ENCODE results near the gene ACP1.

DNA sequence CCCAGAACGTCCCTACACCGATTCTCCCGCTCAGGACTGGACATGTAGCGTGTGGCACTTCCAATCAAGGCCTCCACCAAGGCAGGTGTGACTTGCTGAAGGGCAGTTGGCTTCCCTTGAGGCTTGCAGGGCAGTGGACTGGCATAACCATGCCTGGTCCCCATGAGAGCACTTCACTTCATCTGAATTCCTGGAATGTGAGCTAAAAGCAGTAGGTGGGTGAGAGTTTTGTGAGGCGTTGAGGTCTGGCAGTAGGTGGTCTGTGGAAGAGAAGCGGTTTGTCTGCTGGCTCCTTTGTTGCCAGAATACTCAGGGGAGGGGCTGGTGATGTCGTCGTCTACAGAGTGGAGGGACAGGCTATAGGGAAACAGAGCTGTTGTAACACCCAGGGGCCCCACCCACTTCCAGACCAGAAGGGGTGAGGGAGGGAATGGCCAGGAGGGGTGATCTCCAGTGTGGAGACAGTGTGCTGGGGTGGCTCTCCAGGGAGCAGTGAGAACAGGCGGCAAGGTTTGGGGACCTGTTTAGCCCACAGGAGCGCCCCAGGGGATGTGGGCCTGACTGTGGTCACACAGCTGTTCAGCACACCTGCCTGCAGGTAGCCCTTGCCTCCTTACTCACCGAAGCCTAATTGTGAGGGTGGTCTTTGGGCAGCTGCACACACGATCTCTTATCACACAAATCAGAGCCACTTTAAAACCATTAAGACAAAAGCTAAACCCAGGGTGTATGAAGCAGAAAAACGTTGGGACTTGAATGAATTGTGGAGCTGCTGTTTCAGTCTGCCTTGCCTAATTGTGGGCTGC lies 44.6 kb downstream of the ACP1 start:
- TF ChIP-seq, protein P1, sequence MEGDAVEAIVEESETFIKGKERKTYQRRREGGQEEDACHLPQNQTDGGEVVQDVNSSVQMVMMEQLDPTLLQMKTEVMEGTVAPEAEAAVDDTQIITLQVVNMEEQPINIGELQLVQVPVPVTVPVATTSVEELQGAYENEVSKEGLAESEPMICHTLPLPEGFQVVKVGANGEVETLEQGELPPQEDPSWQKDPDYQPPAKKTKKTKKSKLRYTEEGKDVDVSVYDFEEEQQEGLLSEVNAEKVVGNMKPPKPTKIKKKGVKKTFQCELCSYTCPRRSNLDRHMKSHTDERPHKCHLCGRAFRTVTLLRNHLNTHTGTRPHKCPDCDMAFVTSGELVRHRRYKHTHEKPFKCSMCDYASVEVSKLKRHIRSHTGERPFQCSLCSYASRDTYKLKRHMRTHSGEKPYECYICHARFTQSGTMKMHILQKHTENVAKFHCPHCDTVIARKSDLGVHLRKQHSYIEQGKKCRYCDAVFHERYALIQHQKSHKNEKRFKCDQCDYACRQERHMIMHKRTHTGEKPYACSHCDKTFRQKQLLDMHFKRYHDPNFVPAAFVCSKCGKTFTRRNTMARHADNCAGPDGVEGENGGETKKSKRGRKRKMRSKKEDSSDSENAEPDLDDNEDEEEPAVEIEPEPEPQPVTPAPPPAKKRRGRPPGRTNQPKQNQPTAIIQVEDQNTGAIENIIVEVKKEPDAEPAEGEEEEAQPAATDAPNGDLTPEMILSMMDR (IDR thresholded peaks at IDR 0.05; ENCODE audit: borderline replicate concordance, extremely low read depth, low read length, poor library complexity, severe bottlenecking) = no peak
- no peak for TF ChIP-seq EZH2 (IDR thresholded peaks at IDR 0.05; ENCODE audit: borderline replicate concordance, low read depth, low read length, severe bottlenecking)
